A673 (cell line): ENCODE measurements around the gene TP53I13.

Experiments used
- CTCF ChIP-seq: fragments of 300-800, 200-600 bp; sonication (generic); conservative IDR thresholded peaks from 2 replicates; pipeline ENCODE4 v1.5.1; 2017; ENCODE audit warnings: low read depth, mild to moderate bottlenecking, antibody characterized with exemption, low read length, moderate library complexity, mixed read lengths
- EZH2 ChIP-seq: fragments of 200-600 bp; sonication (generic); IDR thresholded peaks from 2 replicates; pipeline ENCODE4 v1.6.1; 2017; ENCODE audit warnings: borderline replicate concordance, low read depth, mild to moderate bottlenecking, mixed read lengths, antibody characterized with exemption, low read length; ENCODE audit not compliant: poor library complexity, severe bottlenecking

- no peak for TF ChIP-seq CTCF
- TF ChIP-seq EZH2, result no peak
Observed at GRCh38 chr17:29590411-29591145, 22.1 kb downstream of the TP53I13 start.
